ENCODE measurements around the gene MED9. TPM values are rescaled to one million over a fixed set of nuclear protein-coding genes. Genes with fewer than 3 reads are reported as not detected.
A peak's percentile ranks its signal among the peaks of the same experiment; 100 is the strongest.

MED9 gene
- total RNA-seq, 1 experiment from 2014 or later = 9.6 TPM

- no peak for DNase-seq (ENCODE audit: low read depth)
Observed at GRCh38 chr17:17504341-17505140, 27.7 kb downstream of the MED9 start.

- no peak for DNase-seq (ENCODE audit: low read depth)
Observed at GRCh38 chr17:17505151-17505550, 28.4 kb downstream of the MED9 start.

- no peak for DNase-seq (ENCODE audit: low read depth)
Observed at GRCh38 chr17:17505610-17506171, 28.9 kb downstream of the MED9 start.

DNA sequence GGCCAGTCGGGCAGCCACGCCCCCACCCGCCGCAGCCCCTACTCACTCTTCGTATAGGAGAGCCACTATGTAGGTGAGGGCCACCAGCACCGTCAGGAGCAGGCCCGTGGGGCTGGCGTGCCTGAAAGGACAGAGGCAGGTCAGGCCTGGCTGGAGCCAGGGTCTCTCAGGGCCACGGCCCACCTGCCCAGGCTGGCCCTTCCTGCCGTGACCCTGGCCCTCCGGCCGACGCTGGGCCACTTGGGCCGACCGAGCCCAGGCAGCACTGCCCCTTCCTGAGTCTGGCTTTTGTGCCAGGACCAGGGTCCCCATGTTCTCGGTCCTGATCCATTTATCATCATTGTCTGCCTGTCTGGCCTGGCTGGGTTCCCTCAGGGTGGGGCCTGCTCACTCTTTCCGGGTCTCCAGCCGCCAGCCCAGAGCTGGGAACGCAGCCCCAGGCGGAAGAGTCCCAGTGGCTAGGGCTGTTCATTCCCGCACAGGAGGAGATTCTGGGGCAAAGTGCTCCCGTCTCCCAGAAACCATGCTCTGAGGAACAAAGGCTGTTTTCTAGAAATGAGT lies 29.5 kb downstream of the MED9 start:
- no peak for DNase-seq (ENCODE audit: low read depth)

DNA sequence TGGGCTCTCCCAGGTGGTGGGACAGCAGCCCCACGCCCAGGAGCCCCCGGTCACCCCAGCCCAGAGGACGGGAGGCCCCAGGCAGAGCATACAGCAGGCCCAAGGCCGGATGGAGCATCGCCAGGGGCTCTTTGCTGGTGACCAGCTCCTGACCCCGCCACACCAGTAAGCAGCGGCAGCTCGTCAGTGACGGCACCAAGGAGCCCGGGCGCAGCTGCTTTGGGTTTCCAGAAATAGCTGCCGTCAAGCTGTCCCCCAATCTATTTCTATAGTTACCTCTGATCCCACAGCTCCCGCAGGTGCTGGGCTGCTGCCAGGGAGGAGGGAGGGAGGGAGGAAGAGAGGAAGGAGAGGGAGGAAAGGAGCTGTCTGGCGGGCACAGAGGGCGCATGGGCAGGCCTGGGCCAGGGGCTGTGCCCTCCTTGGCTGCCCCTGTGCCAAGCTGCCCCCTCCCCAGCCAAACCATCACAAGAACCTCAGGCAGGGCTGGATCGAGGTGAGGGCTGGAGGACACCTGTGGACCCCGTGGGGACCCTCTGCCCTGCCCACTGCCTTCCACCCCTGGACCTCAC lies 30.2 kb downstream of the MED9 start:
- peak; percentile 67 for DNase-seq (ENCODE audit: low read depth)

DNA sequence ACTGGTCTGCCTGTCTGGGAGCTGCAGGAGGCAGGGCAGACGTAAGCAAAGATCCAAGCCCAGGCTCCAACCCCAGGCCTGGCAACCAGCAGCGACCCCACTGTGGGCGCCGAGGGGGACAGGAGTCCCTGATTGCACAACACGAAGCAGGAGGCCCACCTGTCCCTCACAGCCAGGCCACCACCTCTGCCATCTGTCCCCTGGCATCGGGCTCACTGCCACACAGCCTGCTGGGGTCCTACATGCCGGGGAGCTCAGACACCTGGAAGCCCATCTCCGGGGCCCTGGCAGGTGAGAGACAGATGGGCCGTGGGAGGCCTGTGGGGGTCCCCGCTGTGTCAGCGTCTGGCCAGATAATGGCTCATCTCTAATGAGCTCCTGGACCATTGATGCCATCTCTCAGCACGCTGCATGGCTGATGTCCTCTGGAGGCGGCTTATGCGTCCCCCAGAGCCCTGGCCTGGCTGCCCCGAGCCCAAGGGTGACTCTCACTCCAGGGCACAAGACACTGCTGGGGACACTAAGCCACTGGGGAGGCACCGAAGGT lies 30.7 kb downstream of the MED9 start:
- DNase-seq (ENCODE audit: low read depth) = no peak

DNA sequence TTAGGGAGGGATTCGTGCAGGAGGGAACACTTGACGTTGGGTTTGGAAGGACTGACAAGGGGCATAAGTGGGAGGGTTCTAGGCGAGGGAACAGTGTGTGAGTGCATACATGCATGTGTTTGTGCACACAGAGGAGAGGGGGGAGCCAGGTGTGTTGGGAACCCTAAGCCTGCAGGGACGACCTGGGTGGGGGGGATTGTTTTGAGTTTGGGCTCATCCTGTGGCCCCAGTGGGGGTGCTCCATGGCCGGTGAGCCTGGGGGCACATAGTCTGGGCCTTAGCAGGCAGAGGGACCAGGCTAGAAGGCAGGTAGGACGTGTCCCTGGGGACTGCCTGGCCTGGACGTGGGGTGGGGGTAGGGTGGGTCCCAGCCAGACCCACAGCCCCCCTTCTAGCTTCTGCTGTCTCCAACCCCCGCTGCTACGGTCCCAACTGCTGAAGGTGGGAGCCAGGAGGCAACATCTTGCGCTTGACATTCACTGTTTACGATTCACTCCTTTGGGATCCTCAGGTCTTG lies 31.3 kb downstream of the MED9 start:
- DNase-seq (ENCODE audit: low read depth) = no peak

DNA sequence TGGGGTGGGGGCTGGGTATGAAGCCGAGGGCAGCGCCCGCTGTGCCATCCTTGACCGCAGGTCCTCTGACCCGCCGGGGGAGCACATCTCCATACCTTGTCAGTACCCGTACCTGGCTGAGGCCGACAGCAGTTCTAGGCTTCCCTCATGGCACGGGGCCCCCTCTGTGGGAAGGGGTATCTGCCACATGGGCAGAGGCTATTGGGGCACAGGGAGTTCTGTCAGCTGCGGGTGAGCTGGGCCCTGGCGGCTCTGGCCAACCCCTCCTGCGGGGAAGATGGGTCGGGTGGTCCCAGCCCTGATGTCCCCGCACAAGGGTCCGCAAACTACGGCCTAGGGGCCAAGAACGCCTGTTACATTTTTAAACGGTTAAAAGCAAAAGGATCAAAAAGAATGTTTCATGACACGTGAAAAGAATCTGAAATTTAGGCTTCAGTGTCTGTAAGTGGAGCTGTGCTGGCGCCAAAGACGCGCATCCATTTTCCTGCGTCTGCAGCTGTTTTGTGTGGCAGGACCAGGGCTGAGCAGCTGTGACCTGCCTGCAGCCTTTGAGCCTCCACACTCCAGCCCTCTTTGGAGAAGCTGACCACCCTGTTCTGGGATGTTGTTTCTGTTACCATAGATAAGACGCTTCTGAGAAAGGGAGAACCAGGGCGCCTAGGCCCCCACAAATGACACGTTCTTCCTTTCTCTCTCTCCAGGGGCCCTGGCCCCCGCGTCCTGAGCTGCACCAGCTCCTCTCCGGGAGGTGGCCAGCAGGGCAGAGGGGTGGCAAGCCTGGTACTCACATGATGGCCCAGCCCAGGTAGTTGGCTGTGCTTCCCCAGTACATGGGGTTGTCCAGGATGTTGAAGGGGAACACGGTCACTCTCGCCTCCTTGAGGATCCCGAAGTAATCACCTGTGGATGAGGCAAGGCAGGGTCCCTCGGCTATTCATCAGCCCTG lies 32.1 kb downstream of the MED9 start:
- DNase-seq (ENCODE audit: low read depth) = no peak

- DNase-seq (ENCODE audit: low read depth) = no peak
Observed at GRCh38 chr17:17509601-17510425, 33.0 kb downstream of the MED9 start.

DNA sequence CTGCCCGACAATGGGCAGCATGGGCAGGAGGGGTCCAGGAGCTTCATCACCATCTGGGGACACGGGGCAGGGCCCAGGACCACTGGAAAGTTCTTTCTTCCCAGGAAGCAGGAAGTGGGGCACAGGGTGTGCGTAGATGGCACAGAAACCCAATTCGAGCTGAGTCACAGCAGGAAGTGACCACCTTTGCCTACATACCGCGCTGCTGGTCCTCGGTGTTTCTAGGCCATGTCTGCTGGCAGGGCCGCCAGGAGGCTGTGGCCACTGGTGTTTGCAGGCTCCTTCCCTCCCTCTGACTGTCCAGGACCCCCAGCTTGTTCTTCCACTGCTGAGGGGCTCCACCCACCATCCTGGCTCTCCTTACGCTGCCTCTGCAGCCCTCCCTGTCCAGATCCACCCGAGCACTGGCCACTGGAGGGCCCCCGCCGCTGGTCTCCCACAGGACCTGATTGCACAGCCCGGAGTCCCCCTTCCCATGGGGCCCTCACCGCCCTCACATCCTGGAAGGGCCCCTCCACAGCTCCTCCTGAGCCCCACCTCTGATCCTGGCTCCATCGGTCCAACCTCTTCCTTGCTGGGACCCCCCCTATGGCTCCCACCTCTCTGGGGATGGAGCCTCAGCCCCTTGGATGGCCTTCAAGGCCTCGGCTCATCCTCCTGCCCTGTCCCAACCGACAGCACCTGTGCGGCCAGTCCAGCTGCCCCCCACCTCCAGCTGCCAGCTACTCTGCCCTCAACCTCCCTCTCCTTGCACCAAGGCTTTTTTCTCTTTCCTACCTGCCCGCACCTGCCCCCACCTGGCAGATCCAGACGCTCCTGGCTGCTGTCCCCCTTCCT lies 33.9 kb downstream of the MED9 start:
- DNase-seq (ENCODE audit: low read depth) = no peak

DNA sequence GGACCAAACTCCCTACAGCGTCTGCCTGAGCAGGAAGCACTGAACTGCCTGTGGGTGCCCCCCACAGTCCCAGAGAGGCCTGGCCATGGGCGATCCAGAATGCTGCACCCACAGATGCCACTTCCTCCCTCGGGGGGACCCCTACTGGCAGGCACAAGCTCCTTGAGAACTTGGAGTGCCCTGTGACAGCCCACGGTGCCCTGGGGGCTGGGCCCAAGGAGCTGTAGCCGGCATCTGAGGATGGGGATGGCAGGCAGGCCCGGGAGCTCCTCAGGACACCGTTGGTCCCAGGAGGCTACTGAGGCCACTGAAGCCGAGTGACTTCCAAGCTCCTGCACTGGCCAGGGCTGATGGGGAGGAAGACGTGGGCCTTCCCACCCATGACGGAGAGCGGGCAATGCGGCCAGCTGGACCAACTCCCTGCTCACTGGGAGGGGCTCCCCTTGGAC lies 34.5 kb downstream of the MED9 start:
- no peak for DNase-seq (ENCODE audit: low read depth)

DNA sequence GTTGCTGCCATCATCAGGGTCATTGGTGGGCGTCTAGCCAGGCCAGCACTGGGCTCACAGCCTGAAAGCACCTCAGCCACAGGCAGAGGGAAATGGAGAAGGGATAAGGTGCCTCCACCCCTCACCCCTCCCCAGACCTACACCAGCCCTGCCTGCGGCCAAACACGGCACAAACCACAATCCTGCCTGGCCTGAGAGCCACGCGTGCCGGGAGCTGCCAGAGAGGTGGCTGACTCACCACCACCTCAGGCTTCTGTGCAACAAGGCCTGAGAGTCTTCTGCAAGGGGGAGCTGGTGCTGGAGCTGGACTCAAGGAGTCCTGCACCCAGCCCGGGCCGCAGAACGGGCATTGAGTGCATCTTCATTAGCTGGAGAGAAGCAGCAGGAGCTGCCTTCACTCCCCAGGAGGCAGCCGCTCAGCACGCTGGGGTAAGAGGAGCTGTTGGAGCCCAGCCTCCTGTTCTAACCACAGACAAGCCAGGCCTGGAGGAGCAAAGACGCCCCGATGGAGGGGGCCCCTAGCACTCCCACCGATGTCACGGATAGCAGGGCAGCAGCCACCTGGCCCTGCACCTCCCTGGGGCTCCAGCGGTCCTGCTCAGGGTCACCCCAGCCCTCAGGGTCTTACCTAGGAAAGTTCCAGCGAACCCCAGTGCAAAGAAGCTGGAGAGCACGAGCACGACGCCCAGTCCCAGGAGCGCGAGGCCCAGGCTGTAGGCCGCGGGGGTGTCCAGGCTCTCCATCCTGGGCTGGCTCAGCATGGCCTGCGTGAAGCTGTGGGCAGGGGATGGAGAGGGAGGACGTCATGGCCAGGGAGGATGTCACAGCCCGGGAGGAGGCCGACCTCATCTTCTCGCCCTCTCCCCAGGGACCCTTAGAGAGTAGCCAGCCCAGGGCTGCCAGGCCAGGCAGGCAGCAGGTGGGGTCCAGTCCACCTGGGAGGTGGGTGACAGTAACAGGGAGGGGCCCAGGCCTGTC lies 35.4 kb downstream of the MED9 start:
- peak; percentile 97 for DNase-seq (ENCODE audit: low read depth)

- no peak for DNase-seq (ENCODE audit: low read depth)
Observed at GRCh38 chr17:17512866-17513265, 36.1 kb downstream of the MED9 start.

GRCh38 chr17:17513626-17514025 lies 36.8 kb downstream of the MED9 start:
- DNase-seq (ENCODE audit: low read depth) = no peak

DNA sequence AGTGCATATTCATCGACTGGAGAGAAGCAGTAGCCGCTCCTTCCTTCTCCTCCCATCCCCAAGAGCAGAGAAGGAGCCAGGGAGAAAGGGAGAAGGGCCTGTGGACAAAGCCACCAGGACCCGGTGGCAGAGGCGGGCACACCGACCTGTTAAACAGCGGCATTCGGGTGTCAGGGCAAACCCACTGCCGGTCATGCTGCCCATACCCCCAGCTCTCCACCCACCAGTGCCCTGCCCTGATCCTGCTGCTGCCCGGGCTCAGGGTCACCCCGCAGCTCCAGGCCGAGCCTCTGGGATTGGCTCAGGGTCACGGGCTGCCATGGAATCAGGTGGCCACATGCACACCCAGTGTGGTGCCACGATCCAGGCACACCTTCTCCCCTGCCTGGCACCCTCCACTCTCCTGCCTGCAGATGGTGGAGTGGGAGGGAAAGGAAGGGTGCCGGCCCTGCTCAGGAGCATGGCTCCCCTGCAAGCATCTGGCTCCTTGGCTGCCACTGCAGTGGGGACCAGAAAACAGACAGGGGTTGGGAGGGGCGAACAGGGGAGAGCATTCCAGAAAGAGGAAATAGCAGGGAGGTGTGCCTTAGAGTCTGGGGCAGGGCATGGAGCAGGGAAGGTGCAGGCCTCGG lies 37.7 kb downstream of the MED9 start:
- no peak for DNase-seq (ENCODE audit: low read depth)

- peak; percentile 79 for DNase-seq (ENCODE audit: low read depth)
Observed at GRCh38 chr17:17514993-17515933, 38.5 kb downstream of the MED9 start.

Measured in RPMI7951 (cell line).